GM23248 (cell line): ENCODE measurements around the gene DPH1. TPM values are rescaled to one million over a fixed set of nuclear protein-coding genes. Genes with fewer than 3 reads are reported as not detected.

Experiments used
- DNase-seq: peaks from one replicate; pipeline ENCODE4 v3.0.0-alpha.2; 2015
- H2AFZ ChIP-seq: fragments of 200-600 bp; sonication (generic); 2 replicates; pipeline ENCODE4 v1.6.1; 2016; ENCODE audit warnings: antibody characterized with exemption
- H3F3A ChIP-seq: fragments of 200-600 bp; sonication (generic); 2 replicates; pipeline ENCODE4 v1.6.1; 2016; ENCODE audit warnings: mild to moderate bottlenecking, antibody characterized with exemption, mixed run types; ENCODE audit not compliant: insufficient read depth
- H3K27ac ChIP-seq: fragments of 200-600 bp; sonication (generic); 2 replicates; pipeline ENCODE4 v1.5.1; 2016; ENCODE audit warnings: mild to moderate bottlenecking
- H3K27me3 ChIP-seq: fragments of 200-600 bp; sonication (generic); replicated peaks from 2 replicates; pipeline ENCODE4 v1.6.1; 2016; ENCODE audit warnings: mild to moderate bottlenecking; ENCODE audit not compliant: insufficient read depth
- H3K36me3 ChIP-seq: fragments of 200-600 bp; sonication (generic); 2 replicates; pipeline ENCODE4 v1.6.1; 2016; ENCODE audit warnings: low read depth, mild to moderate bottlenecking
- H3K4me1 ChIP-seq: fragments of 200-600 bp; sonication (generic); 2 replicates; pipeline ENCODE4 v1.6.1; 2016; ENCODE audit warnings: mild to moderate bottlenecking; ENCODE audit not compliant: insufficient read depth
- H3K4me2 ChIP-seq: fragments of 200-600 bp; sonication (generic); one replicate; pipeline ENCODE4 v1.6.1; 2016; ENCODE audit warnings: mild to moderate bottlenecking; ENCODE audit not compliant: unreplicated experiment
- H3K4me3 ChIP-seq: fragments of 200-600 bp; sonication (generic); 2 replicates; pipeline ENCODE4 v1.5.1; 2016; ENCODE audit warnings: mild to moderate bottlenecking
- H3K79me2 ChIP-seq: fragments of 200-600 bp; sonication (generic); 2 replicates; pipeline ENCODE4 v1.6.1; 2016; ENCODE audit warnings: mild to moderate bottlenecking; ENCODE audit not compliant: insufficient read depth
- H3K9ac ChIP-seq: fragments of 200-600 bp; sonication (generic); 2 replicates; pipeline ENCODE4 v1.6.1; 2016; ENCODE audit warnings: mild to moderate bottlenecking
- H3K9me2 ChIP-seq: fragments of 200-600 bp; sonication (generic); 2 replicates; pipeline ENCODE4 v1.6.1; 2016; ENCODE audit warnings: mixed run types, mild to moderate bottlenecking, moderate library complexity; ENCODE audit not compliant: insufficient read depth
- H3K9me3 ChIP-seq: fragments of 200-600 bp; sonication (generic); one replicate; pipeline ENCODE4 v1.6.1; 2017; ENCODE audit warnings: low read depth
- H4K20me1 ChIP-seq: fragments of 200-600 bp; sonication (generic); 2 replicates; pipeline ENCODE4 v1.6.0; 2016; ENCODE audit not compliant: insufficient read depth
- EZH2 ChIP-seq: fragments of 200-600 bp; sonication (generic); IDR thresholded peaks from 2 replicates; pipeline ENCODE4 v1.6.1; 2018; ENCODE audit warnings: antibody characterized with exemption, mild to moderate bottlenecking; ENCODE audit not compliant: insufficient read depth, poor library complexity, severe bottlenecking
- EZH2phosphoT487 ChIP-seq: fragments of 200-600 bp; sonication (generic); IDR thresholded peaks from 2 replicates; pipeline ENCODE4 v1.6.1; 2018; ENCODE audit warnings: antibody characterized with exemption, moderate library complexity, mild to moderate bottlenecking, low read depth; ENCODE audit not compliant: insufficient read depth
- WGBS, 2 experiments: methylation state at CpG; one replicate each; pipeline ENCODE4 v1.1.6; 2015 to 2017; ENCODE audit warnings: low lambda C conversion rate in 2 of 2, low coverage in 1 of 2; ENCODE audit errors: missing lambda C conversion rate in 2 of 2; 5-methylcytosine and 5-hydroxymethylcytosine counted together
- in situ Hi-C: fragments of 300-500 bp; cut with MboI; formaldehyde crosslinking; loops from 2 replicates; pipeline ENCODE4 v1.15.0; 2020
- polyA plus RNA-seq: library from polyadenylated mRNA; unstranded; fragments of >200 nt; fragmentation: Nextera tagmentation; extraction: Ambion mirVana; gene quantifications from 2 replicates; pipeline ENCODE4 v1.2.1, GENCODE V29; 2016
- total RNA-seq: library from RNA; depleted of rRNA; stranded (reverse); fragments of >200 nt; shearing (Covaris generic); gene quantifications from 2 replicates; pipeline ENCODE4 v1.2.3, GENCODE V29; 2014

The DPH1 gene
- total and polyA plus RNA-seq, 2 experiments from 2014 or later = 41.2 to 58.1 TPM

DNA sequence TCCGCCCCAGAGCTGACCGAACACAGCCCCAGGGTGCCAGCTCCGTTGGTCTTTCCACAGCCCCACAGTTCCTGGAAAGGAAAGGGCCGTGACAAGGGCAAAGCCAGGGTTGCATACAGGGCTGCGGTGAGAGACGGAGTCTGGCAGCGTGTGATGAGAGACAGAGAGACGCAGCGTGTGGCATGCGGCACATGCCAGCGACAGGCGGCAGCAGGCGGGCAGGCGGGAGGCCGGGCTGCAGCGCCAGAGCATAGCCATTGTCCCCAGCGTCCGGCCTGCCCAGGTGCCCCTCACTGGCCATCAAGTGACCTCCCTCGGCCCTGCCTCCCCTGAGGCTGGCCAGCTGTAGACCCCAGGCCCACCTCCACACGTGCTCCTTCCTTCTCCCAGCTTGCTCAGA is 13.5 kb upstream of the DPH1 start:
- Histone ChIP-seq H3K9me2 (no peaks in the 10 kb centered on the region), H3K36me3 (no peaks in the 10 kb centered on the region), H3K4me1 (peaks cover 5% of the 10 kb centered on the region; the same call in 1 of the 2 replicates), H3K9ac (no peak overlapping the region), H2AFZ (no peak overlapping the region), H4K20me1 (no peaks in the 10 kb centered on the region), H3K79me2 (no peaks in the 10 kb centered on the region), H3K27ac (no peak overlapping the region), H3F3A (0 out of 2 replicates have a peak, but pooled peaks cover 8% of the 10 kb centered on the region), H3K4me3 (no peak overlapping the region), H3K27me3 (peaks cover 23% of the 10 kb centered on the region), H3K4me2 (no peak overlapping the region), H3K9me3 (no peaks in the 10 kb centered on the region)
- no peak for DNase-seq
- in situ Hi-C loops = no loop called here
- 80 to 84% methylated on average over 20 of the region's 20 CpGs for WGBS, 2 experiments
- TF ChIP-seq EZH2 = no peak
- TF ChIP-seq EZH2phosphoT487 = no peak

DNA sequence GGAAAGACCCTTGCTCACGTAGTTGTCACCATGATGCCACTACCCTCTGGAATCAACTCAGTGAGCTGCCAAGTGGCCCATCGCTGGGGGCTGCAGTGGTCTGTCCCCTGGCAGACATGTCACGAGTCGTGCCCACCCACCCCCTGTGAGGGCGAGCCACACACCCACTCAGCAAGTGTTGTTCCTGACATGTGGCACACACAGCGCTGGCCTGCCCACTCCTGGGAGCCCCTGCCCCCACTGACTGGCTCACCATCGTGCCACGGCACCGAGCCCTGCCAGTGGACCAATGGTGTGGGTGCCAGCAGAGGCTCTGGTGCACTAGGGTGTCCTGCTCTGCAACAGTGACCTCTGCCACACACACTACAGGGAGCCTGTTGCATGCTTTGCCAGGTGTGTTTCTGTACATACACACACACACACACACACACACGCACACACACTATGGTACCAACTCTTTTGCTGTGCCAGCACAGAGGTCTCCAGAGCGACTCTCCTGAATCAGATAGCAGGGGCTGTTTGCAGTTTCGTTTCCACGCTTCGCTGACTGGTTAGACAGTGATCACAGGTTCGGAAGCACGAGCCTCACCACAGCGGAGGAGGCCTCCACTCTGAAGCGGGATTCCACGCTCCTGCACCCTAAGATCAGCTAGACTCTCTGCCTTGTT is 12.5 kb upstream of the DPH1 start:
- TF ChIP-seq EZH2phosphoT487 (no peak), EZH2 (no peak)
- Histone ChIP-seq H3K4me2 (no peak overlapping the region), H3F3A (0 out of 2 replicates have a peak, but pooled peaks cover 6% of the 10 kb centered on the region), H3K36me3 (no peaks in the 10 kb centered on the region), H3K27ac (no peak overlapping the region), H3K9ac (no peak overlapping the region), H3K4me1 (no peaks in the 10 kb centered on the region), H3K9me3 (no peaks in the 10 kb centered on the region), H3K9me2 (no peaks in the 10 kb centered on the region), H3K4me3 (no peak overlapping the region), H3K27me3 (peaks cover 23% of the 10 kb centered on the region), H3K79me2 (no peaks in the 10 kb centered on the region), H2AFZ (no peak overlapping the region), H4K20me1 (no peaks in the 10 kb centered on the region)
- in situ Hi-C loops = no loop called here
- 80 to 83% methylated on average over 18 to 19 of the region's 19 CpGs for whole genome bisulfite sequencing, 2 experiments
- no peak for DNase-seq

DNA sequence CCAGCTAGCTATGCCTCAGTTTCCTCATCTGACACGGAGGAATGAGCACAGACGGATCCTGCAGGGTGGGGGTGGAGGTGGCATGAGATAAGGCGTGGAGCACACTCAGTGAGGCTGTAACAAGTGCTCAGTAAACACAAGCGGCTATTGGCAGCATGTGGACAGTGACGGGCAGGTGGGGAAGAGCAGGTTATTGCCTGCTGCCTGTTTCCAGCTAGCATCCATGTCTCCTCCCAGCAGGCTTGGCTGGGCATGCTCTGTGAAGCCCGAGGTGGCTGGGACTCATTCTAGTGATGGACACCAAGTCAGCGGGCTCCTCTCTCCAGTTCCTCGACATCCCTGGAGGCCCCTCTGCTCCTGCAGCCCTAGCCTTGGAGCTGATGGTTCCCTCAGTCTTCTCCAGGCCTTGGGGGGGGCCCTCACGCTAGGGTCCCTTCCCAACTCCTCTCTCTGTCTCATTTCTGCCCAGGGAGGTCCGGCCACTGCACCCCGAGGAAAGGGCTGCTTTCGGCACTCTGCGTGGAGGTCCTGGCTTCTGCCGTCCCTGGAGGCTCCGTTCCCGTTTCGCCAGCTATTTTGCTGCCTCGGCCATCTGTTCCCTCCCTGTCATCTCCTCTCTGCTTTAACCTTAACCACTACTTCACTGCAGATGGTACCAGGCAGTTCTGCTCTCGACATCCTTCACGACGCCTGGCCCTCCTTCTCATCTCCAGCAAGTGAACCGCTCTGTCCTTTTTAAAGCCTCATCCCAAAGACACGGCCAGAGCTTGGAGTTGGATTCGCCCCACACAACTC is 11.0 kb upstream of the DPH1 start:
- Histone ChIP-seq H3K27me3 (peaks cover 23% of the 10 kb centered on the region), H3K9me2 (no peaks in the 10 kb centered on the region), H2AFZ (no peak overlapping the region), H3K9ac (no peak overlapping the region), H3K36me3 (no peaks in the 10 kb centered on the region), H3K4me2 (no peak overlapping the region), H3F3A (no peaks in the 10 kb centered on the region), H3K9me3 (no peaks in the 10 kb centered on the region), H3K27ac (no peak overlapping the region), H3K79me2 (no peaks in the 10 kb centered on the region), H3K4me1 (no peaks in the 10 kb centered on the region), H3K4me3 (no peak overlapping the region), H4K20me1 (no peaks in the 10 kb centered on the region)
- no peak for DNase-seq
- TF ChIP-seq EZH2phosphoT487 = no peak
- no peak for TF ChIP-seq EZH2
- in situ Hi-C loops = no loop called here
- 69 to 74% methylated on average over 24 of the region's 24 CpGs for WGBS, 2 experiments

DNA sequence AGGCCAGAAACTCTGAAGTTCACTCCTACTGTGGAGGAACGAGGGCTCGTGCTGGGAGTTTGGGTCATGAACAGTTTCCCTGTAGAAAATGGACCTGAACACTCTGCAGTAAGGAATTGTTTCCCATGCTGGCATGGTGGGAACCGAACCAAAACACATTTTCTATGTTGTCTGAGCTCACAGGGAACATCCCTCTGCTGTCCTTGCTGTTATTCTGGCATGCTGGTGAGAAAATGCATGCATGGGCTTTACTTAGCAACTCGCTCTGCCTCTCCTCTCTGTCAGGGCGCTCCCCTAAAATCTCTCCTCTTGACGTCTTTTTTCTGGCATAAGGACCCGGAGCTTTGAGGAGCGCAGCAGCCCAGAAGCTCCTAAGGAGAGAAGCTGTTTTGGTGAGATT is 10.2 kb upstream of the DPH1 start:
- Histone ChIP-seq H3K27me3 (peaks cover 23% of the 10 kb centered on the region), H3K4me3 (no peak overlapping the region), H3K27ac (no peak overlapping the region), H3K9me2 (no peaks in the 10 kb centered on the region), H3F3A (no peaks in the 10 kb centered on the region), H3K9me3 (no peaks in the 10 kb centered on the region), H2AFZ (no peak overlapping the region), H3K4me1 (no peaks in the 10 kb centered on the region), H3K4me2 (no peak overlapping the region), H3K9ac (no peak overlapping the region), H4K20me1 (no peaks in the 10 kb centered on the region), H3K36me3 (no peaks in the 10 kb centered on the region), H3K79me2 (no peaks in the 10 kb centered on the region)
- 74 to 83% methylated on average over 8 of the region's 8 CpGs for WGBS, 2 experiments
- DNase-seq = no peak
- no peak for TF ChIP-seq EZH2
- TF ChIP-seq EZH2phosphoT487 = no peak
- in situ Hi-C loops = no loop called here
